Measurements from ENCODE around the gene SCG5. TPM values are rescaled to one million over a fixed set of nuclear protein-coding genes. Genes with fewer than 3 reads are reported as not detected.
A peak's percentile ranks its signal among the peaks of the same experiment; 100 is the strongest.

SCG5 gene
- total and polyA plus RNA-seq, 2 of the 13 experiments (the other 11 are each of a cell fraction or from before 2014, with no cell fraction given) = 2.3 to 3.5 TPM

- TF ChIP-seq CSRNP2 (CRISPR knock-in tag; conservative IDR thresholded peaks at IDR 0.05; ENCODE audit: low read depth) = no peak
- TF ChIP-seq NFIB (CRISPR knock-in tag; IDR thresholded peaks at IDR 0.05; ENCODE audit: borderline replicate concordance) = no peak
- TF ChIP-seq ZNF20 (CRISPR knock-in tag; IDR thresholded peaks at IDR 0.05) = no peak
- no peak for TF ChIP-seq CHD4 (IDR thresholded peaks at IDR 0.05; ENCODE audit: borderline replicate concordance, low read length)
- no peak for TF ChIP-seq ZIK1 (CRISPR knock-in tag; IDR thresholded peaks at IDR 0.05; ENCODE audit: borderline replicate concordance, low read depth)
- no peak for TF ChIP-seq PCBP1 (IDR thresholded peaks at IDR 0.05; ENCODE audit: borderline replicate concordance, low read depth, low read length)
- no peak for TF ChIP-seq GLMP (CRISPR knock-in tag; IDR thresholded peaks at IDR 0.05; ENCODE audit: borderline replicate concordance)
- TF ChIP-seq GMEB1 (CRISPR knock-in tag; IDR thresholded peaks at IDR 0.05; ENCODE audit: borderline replicate concordance) = 0 out of 2 replicates have a peak, but pooled peaks have one; percentile 5
- TF ChIP-seq BATF2 (CRISPR knock-in tag; IDR thresholded peaks at IDR 0.05) = no peak
- TF ChIP-seq TERF1 (CRISPR knock-in tag; IDR thresholded peaks at IDR 0.05) = no peak
- TF ChIP-seq REXO4 (CRISPR knock-in tag; IDR thresholded peaks at IDR 0.05; ENCODE audit: borderline replicate concordance) = no peak
- TF ChIP-seq ZMYM3 (CRISPR knock-in tag; IDR thresholded peaks at IDR 0.05) = no peak
- TF ChIP-seq CBFB (CRISPR knock-in tag; IDR thresholded peaks at IDR 0.05) = no peak
- peak; percentile 85 for TF ChIP-seq ATF3 (CRISPR knock-in tag; IDR thresholded peaks at IDR 0.05)
- TF ChIP-seq SNAPC4 (CRISPR knock-in tag; IDR thresholded peaks at IDR 0.05) = no peak
- no peak for TF ChIP-seq YEATS4 (CRISPR knock-in tag; IDR thresholded peaks at IDR 0.05; ENCODE audit: borderline replicate concordance)
- peak; percentile 95 for TF ChIP-seq CEBPB (IDR thresholded peaks at IDR 0.05; ENCODE audit: borderline replicate concordance, low read depth, low read length)
Observed at GRCh38 chr15:32677238-32677750, 35.8 kb downstream of the SCG5 start (continued).
